Stimulated activated CD8-positive, alpha-beta memory T cell treated with anti-CD3 and anti-CD28 coated beads, Interleukin-4, amount 100 ng/mL, for 1 hour (primary cell): ENCODE measurements around the gene IL17RD.

Experiments
- DNase-seq, 2 donors: peaks; one replicate each; pipeline ENCODE4 v3.0.0-alpha.2; 2020; ENCODE audit warnings: low read depth in 2 of 2, low spot score in 1 of 2

IL17RD gene

GRCh38 chr3:57068437-57069089 is 96.6 kb downstream of the IL17RD start:
- no peak for DNase-seq

- no peak for DNase-seq
Observed at GRCh38 chr3:57066471-57066870, 98.7 kb downstream of the IL17RD start.

GRCh38 chr3:57065588-57065987 is 99.6 kb downstream of the IL17RD start:
- no peak for DNase-seq

- DNase-seq = no peak
Observed at GRCh38 chr3:57064572-57064971, 100.6 kb downstream of the IL17RD start.

GRCh38 chr3:57064001-57064400 is 101.2 kb downstream of the IL17RD start:
- DNase-seq = no peak

GRCh38 chr3:57063032-57063431 is 102.1 kb downstream of the IL17RD start:
- no peak for DNase-seq

GRCh38 chr3:57062101-57062631 is 103.0 kb downstream of the IL17RD start:
- DNase-seq = no peak

GRCh38 chr3:57061556-57061955 is 103.6 kb downstream of the IL17RD start:
- no peak for DNase-seq

GRCh38 chr3:57060089-57060821 is 104.9 kb downstream of the IL17RD start, which contains the start of gene SPATA12:
TSS of gene SPATA12 (plus strand) at chr3:57060664. CDS start at chr3:57073695, 13,031 bp downstream.
- no peak for DNase-seq

- no peak for DNase-seq
Observed at GRCh38 chr3:57059411-57059810, 105.7 kb downstream of the IL17RD start.

GRCh38 chr3:57057351-57057750 is 107.8 kb downstream of the IL17RD start:
- no peak for DNase-seq

- no peak for DNase-seq
Observed at GRCh38 chr3:57053122-57053521, 112.0 kb downstream of the IL17RD start.

GRCh38 chr3:57052662-57053061 is 112.5 kb downstream of the IL17RD start:
- no peak for DNase-seq

GRCh38 chr3:57048728-57049127 is 116.4 kb downstream of the IL17RD start:
- DNase-seq = no peak

GRCh38 chr3:57048052-57048671 is 117.0 kb downstream of the IL17RD start:
- DNase-seq = no peak

GRCh38 chr3:57046101-57046765 is 118.9 kb downstream of the IL17RD start:
- no peak for DNase-seq

GRCh38 chr3:57043518-57043917 is 121.6 kb downstream of the IL17RD start:
- DNase-seq = no peak

GRCh38 chr3:57041674-57042073 is 123.5 kb downstream of the IL17RD start:
- DNase-seq = no peak
